Activated T-helper 17 cell treated with anti-CD3 and anti-CD28 coated beads, Interleukin-2, amount 50 U/mL, for 72 hours (primary cell): ENCODE data around the gene EHMT1. TPM values are rescaled to one million over a fixed set of nuclear protein-coding genes. Genes with fewer than 3 reads are reported as not detected.

Experiments used
- ATAC-seq: fragments of 150-1000 bp; cut with Tn5 transposase; replicated peaks from 2 replicates; pipeline ENCODE4 v1.10.0; 2021; ENCODE audit warnings: mild to moderate bottlenecking, moderate library complexity
- H3K27ac Mint-ChIP-seq: one replicate; pipeline ENCODE4 v1.8.0; 2022; ENCODE audit warnings: mixed read lengths
- H3K27me3 Mint-ChIP-seq: one replicate; pipeline ENCODE4 v1.8.0; 2022; ENCODE audit warnings: mixed read lengths
- H3K36me3 Mint-ChIP-seq: one replicate; pipeline ENCODE4 v1.8.0; 2022; ENCODE audit warnings: low read depth, mild to moderate bottlenecking, mixed read lengths
- H3K4me1 Mint-ChIP-seq: one replicate; pipeline ENCODE4 v1.8.0; 2022; ENCODE audit warnings: mixed read lengths
- H3K4me3 Mint-ChIP-seq: one replicate; pipeline ENCODE4 v1.8.0; 2022; ENCODE audit warnings: mild to moderate bottlenecking, mixed read lengths
- H3K9me3 Mint-ChIP-seq: one replicate; pipeline ENCODE4 v1.8.0; 2022; ENCODE audit warnings: mixed read lengths
- total RNA-seq, 2 donors: library from RNA; stranded (reverse); gene quantifications; one replicate each; pipeline ENCODE4 v1.2.3, GENCODE V29; 2022

Gene EHMT1
- total RNA-seq, 2 donors from 2014 or later = 77.2 to 77.8 TPM

GRCh38 chr9:137828527-137829259 is 209.9 kb downstream of the EHMT1 start:
- Mint-ChIP-seq H3K9me3 (no peaks in the 10 kb centered on the region), H3K27me3 (no peaks in the 10 kb centered on the region), H3K27ac (no peak overlapping the region), H3K4me1 (peaks cover 7% of the 10 kb centered on the region), H3K36me3 (peaks cover 62% of the 10 kb centered on the region), H3K4me3 (no peak overlapping the region)
- ATAC-seq = no peak

- no peak for ATAC-seq
- Mint-ChIP-seq H3K27me3 (no peaks in the 10 kb centered on the region), H3K27ac (no peak overlapping the region), H3K4me1 (peaks cover 4% of the 10 kb centered on the region), H3K4me3 (no peak overlapping the region), H3K36me3 (peaks cover 55% of the 10 kb centered on the region), H3K9me3 (no peaks in the 10 kb centered on the region)
Measured at GRCh38 chr9:137829260-137829996, 210.6 kb downstream of the EHMT1 start.

- ATAC-seq = no peak
- Mint-ChIP-seq H3K9me3 (no peaks in the 10 kb centered on the region), H3K36me3 (peaks cover 38% of the 10 kb centered on the region), H3K27me3 (no peaks in the 10 kb centered on the region), H3K27ac (no peak overlapping the region), H3K4me1 (no peaks in the 10 kb centered on the region), H3K4me3 (no peak overlapping the region)
Measured at GRCh38 chr9:137832191-137832700, 213.4 kb downstream of the EHMT1 start.

- no peaks in the 10 kb centered on the region for H3K4me1 Mint-ChIP-seq
- no peak overlapping the region for H3K4me3 Mint-ChIP-seq
- no peaks in the 10 kb centered on the region for H3K9me3 Mint-ChIP-seq
- H3K27me3 Mint-ChIP-seq = no peaks in the 10 kb centered on the region
- ATAC-seq = no peak
- H3K36me3 Mint-ChIP-seq = peaks cover 38% of the 10 kb centered on the region
- no peak overlapping the region for H3K27ac Mint-ChIP-seq
Measured at GRCh38 chr9:137832830-137833590, 214.2 kb downstream of the EHMT1 start.

- H3K27ac Mint-ChIP-seq = no peak overlapping the region
- H3K9me3 Mint-ChIP-seq = no peaks in the 10 kb centered on the region
- no peaks in the 10 kb centered on the region for H3K27me3 Mint-ChIP-seq
- ATAC-seq = no peak
- H3K4me1 Mint-ChIP-seq = no peaks in the 10 kb centered on the region
- H3K4me3 Mint-ChIP-seq = no peak overlapping the region
- peaks cover 38% of the 10 kb centered on the region for H3K36me3 Mint-ChIP-seq
Measured at GRCh38 chr9:137833721-137834613, 215.2 kb downstream of the EHMT1 start.

GRCh38 chr9:137834846-137835546 is 216.2 kb downstream of the EHMT1 start:
- Mint-ChIP-seq H3K9me3 (no peaks in the 10 kb centered on the region), H3K36me3 (peaks cover 28% of the 10 kb centered on the region), H3K27me3 (no peaks in the 10 kb centered on the region), H3K4me3 (no peak overlapping the region), H3K27ac (no peak overlapping the region), H3K4me1 (no peaks in the 10 kb centered on the region)
- no peak for ATAC-seq

- ATAC-seq = no peak
- Mint-ChIP-seq H3K4me3 (no peak overlapping the region), H3K36me3 (peaks cover 15% of the 10 kb centered on the region), H3K27me3 (no peaks in the 10 kb centered on the region), H3K4me1 (no peaks in the 10 kb centered on the region), H3K9me3 (no peaks in the 10 kb centered on the region), H3K27ac (no peak overlapping the region)
Measured at GRCh38 chr9:137836151-137836830, 217.5 kb downstream of the EHMT1 start.

GRCh38 chr9:137836831-137837241 is 218.0 kb downstream of the EHMT1 start:
- ATAC-seq = no peak
- Mint-ChIP-seq H3K4me3 (no peak overlapping the region), H3K36me3 (peaks cover 11% of the 10 kb centered on the region), H3K9me3 (no peaks in the 10 kb centered on the region), H3K4me1 (no peaks in the 10 kb centered on the region), H3K27me3 (no peaks in the 10 kb centered on the region), H3K27ac (no peak overlapping the region)

GRCh38 chr9:137837345-137838278 is 218.8 kb downstream of the EHMT1 start:
- no peak for ATAC-seq
- Mint-ChIP-seq H3K4me3 (no peak overlapping the region), H3K9me3 (no peaks in the 10 kb centered on the region), H3K36me3 (peaks cover 11% of the 10 kb centered on the region), H3K4me1 (no peaks in the 10 kb centered on the region), H3K27ac (no peak overlapping the region), H3K27me3 (no peaks in the 10 kb centered on the region)

- Mint-ChIP-seq H3K36me3 (peaks cover 11% of the 10 kb centered on the region), H3K9me3 (no peaks in the 10 kb centered on the region), H3K4me3 (no peak overlapping the region), H3K27ac (peak overlapping the region; percentile 36), H3K4me1 (no peaks in the 10 kb centered on the region), H3K27me3 (no peaks in the 10 kb centered on the region)
- no peak for ATAC-seq
Measured at GRCh38 chr9:137838576-137838975, 219.8 kb downstream of the EHMT1 start.

GRCh38 chr9:137843355-137843754 is 224.6 kb downstream of the EHMT1 start:
- Mint-ChIP-seq H3K4me1 (no peaks in the 10 kb centered on the region), H3K9me3 (no peaks in the 10 kb centered on the region), H3K27ac (no peak overlapping the region), H3K36me3 (no peaks in the 10 kb centered on the region), H3K4me3 (no peak overlapping the region), H3K27me3 (no peaks in the 10 kb centered on the region)
- no peak for ATAC-seq
